Esophagus muscularis mucosa (tissue), 4 donors: ENCODE data around the gene PYGM. TPM values are rescaled to one million over a fixed set of nuclear protein-coding genes. Genes with fewer than 3 reads are reported as not detected.

Experiments
- DNase-seq: peaks from one replicate; pipeline ENCODE4 v3.0.0-alpha.2; 2017; ENCODE audit errors: extremely low spot score
- H3K27ac ChIP-seq, 4 donors: fragments of 200-600 bp; sonication (generic); replicated peaks in 1 of 4; 1 replicate in 3 of 4; 2 replicates in 1 of 4; pipeline ENCODE4 v1.5.1; 2016 to 2019; ENCODE audit warnings: mild to moderate bottlenecking in 1 of 4
- H3K27me3 ChIP-seq, 4 donors: fragments of 200-600 bp; sonication (generic); one replicate each; pipeline versions ENCODE4 v1.5.1 to v1.6.0; 2016 to 2019
- H3K36me3 ChIP-seq, 4 donors: fragments of 200-600 bp; sonication (generic); one replicate each; pipeline ENCODE4 v1.5.1; 2016 to 2019
- H3K4me1 ChIP-seq, 4 donors: fragments of 200-600 bp; sonication (generic); one replicate each; pipeline ENCODE4 v1.5.1; 2016 to 2019
- H3K4me3 ChIP-seq, 4 donors: fragments of 200-600 bp; sonication (generic); 1 replicate in 2 of 4; 2 replicates in 2 of 4; pipeline ENCODE4 v1.5.1; 2016 to 2019; ENCODE audit warnings: mild to moderate bottlenecking in 4 of 4, moderate library complexity in 1 of 4
- H3K9me3 ChIP-seq, 4 donors: fragments of 200-600 bp; sonication (generic); 1 replicate in 3 of 4; 2 replicates in 1 of 4; pipeline ENCODE4 v1.5.1; 2016 to 2019
- EP300 ChIP-seq: sonication (generic); formaldehyde crosslinking; IDR thresholded peaks from one replicate; pipeline ENCODE4 v1.6.1; 2017; ENCODE audit warnings: antibody characterized with exemption
- POLR2A ChIP-seq: fragments of 450-650 bp; IDR thresholded peaks from one replicate; pipeline ENCODE4 v1.6.1; 2017; ENCODE audit warnings: antibody characterized with exemption, moderate library complexity, mild to moderate bottlenecking, low read depth
- POLR2AphosphoS5 ChIP-seq, 2 donors: sonication (generic); formaldehyde crosslinking; IDR thresholded peaks; one replicate each; pipeline ENCODE4 v1.6.1; 2017; ENCODE audit warnings: antibody characterized with exemption in 2 of 2
- WGBS: methylation state at CpG from one replicate; pipeline ENCODE4 v1.1.5; 2018; 5-methylcytosine and 5-hydroxymethylcytosine counted together
- intact Hi-C: fragments of 100-400 bp; cut with DNase I; formaldehyde crosslinking; loops from one replicate; pipeline ENCODE4 v1.15.1; 2023
- total RNA-seq, 4 donors: library from RNA; depleted of rRNA; stranded (reverse); fragments of >200 nt; gene quantifications; one replicate each; pipeline versions ENCODE4 v1.1.0 to v1.2.1, GENCODE V29; 2016
- TF ChIP-seq, protein P1 (sequence below), 3 experiments: fragments of 200-600 bp in 2 of 3; fragments of 450-650 bp in 1 of 3; sonication (generic) in 2 of 3; IDR thresholded peaks; one replicate each; pipeline ENCODE4 v1.5.1; 2017 to 2019; ENCODE audit warnings: antibody characterized with exemption in 3 of 3, mild to moderate bottlenecking in 2 of 3, moderate library complexity in 1 of 3

The PYGM gene
- total RNA-seq, 4 donors from 2014 or later, result 18.4 to 57.2 (median 26.3) TPM

DNA sequence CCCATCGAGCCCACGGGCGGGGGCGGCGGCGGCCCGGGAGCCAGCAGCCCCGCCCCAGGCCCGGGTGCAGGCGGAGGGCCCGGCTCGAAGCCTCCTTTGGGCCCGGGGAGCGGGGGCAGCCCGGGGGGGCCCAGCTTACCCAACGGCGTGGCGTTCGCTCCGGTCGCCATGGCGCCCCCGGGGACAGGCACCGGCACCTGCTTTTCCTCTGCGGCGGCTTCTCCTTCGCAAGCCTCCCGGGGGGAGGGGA is 18.4 kb upstream of the PYGM start:
- WGBS, result 0% methylated on average over 1 of the region's 28 CpGs
- TF ChIP-seq POLR2A, result no peak
- TF ChIP-seq POLR2AphosphoS5 (IDR thresholded peaks at IDR 0.05), result no peak
- TF ChIP-seq, protein P1, sequence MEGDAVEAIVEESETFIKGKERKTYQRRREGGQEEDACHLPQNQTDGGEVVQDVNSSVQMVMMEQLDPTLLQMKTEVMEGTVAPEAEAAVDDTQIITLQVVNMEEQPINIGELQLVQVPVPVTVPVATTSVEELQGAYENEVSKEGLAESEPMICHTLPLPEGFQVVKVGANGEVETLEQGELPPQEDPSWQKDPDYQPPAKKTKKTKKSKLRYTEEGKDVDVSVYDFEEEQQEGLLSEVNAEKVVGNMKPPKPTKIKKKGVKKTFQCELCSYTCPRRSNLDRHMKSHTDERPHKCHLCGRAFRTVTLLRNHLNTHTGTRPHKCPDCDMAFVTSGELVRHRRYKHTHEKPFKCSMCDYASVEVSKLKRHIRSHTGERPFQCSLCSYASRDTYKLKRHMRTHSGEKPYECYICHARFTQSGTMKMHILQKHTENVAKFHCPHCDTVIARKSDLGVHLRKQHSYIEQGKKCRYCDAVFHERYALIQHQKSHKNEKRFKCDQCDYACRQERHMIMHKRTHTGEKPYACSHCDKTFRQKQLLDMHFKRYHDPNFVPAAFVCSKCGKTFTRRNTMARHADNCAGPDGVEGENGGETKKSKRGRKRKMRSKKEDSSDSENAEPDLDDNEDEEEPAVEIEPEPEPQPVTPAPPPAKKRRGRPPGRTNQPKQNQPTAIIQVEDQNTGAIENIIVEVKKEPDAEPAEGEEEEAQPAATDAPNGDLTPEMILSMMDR (IDR thresholded peaks at IDR 0.05), result no peak
- no peak for TF ChIP-seq EP300
- peaks cover 47 to 51% (median 50%) of the 10 kb centered on the region in 4 donors for H3K4me1 ChIP-seq
- H3K36me3 ChIP-seq, result peaks cover 29 to 40% (median 36%) of the 10 kb centered on the region in 4 donors
- H3K27ac ChIP-seq, result peak overlapping the region; percentile 99 to 100 (median 100)
- no peak for DNase-seq
- intact Hi-C loops, result loop anchor here (5.0 kb wide), 1 partner anchor 36 kb away; the partner anchor contains the start of gene RASGRP2
- no peaks in the 10 kb centered on the region for H3K27me3 ChIP-seq
- peak overlapping the region; percentile 90 to 99 (median 96) for H3K4me3 ChIP-seq
- no peaks in the 10 kb centered on the region for H3K9me3 ChIP-seq

DNA sequence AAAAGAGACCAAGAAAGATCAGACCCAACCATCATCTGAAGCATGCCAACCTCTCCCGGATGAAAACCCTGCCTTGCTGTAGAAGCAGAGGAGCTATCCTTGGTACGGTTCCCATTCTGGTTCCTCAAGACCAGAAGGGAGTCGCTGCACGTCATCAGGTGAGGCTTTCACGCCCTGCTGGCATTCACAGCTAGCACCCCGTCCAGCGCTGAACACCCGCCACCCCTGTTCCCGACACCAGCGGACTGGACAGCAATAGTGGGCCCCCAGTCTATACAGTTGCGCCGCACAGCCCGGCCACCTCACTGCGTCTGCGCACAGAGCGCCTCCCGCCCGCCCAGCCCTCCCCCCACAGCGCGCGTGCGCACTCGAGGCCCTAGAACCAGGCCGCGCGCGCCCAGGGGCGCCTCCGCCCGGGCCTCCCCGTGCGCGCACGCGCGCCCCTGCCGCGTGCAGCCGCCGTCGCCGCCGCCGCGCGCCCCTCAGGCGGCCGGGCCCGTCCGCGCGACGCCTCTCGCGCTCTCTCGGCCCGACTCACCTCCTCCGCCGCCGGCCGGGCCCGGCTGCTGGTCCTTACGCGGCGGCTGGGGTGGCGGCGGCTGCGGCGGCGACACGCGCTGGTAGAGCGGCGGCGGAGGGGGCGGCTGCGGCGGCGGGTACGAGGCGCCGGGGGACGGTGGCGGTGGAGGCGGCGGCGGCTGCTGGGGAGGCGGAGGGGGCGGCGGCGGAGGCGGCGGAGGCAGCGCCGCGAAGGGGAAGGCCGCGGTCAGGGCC is 17.9 kb upstream of the PYGM start:
- intact Hi-C loops, result loop anchor here (5.0 kb wide), 1 partner anchor 35 kb away; the partner anchor contains the start of gene RASGRP2
- TF ChIP-seq POLR2AphosphoS5 (IDR thresholded peaks at IDR 0.05) (peak; percentile 47 to 60), POLR2A (no peak)
- no peaks in the 10 kb centered on the region for H3K27me3 ChIP-seq
- peaks cover 53 to 56% (median 55%) of the 10 kb centered on the region in 4 donors for H3K4me1 ChIP-seq
- H3K36me3 ChIP-seq, result peaks cover 32 to 45% (median 41%) of the 10 kb centered on the region in 4 donors
- H3K27ac ChIP-seq, result peak overlapping the region; percentile 99 to 100 (median 100)
- H3K9me3 ChIP-seq, result no peaks in the 10 kb centered on the region
- peak overlapping the region; percentile 90 to 99 (median 96) for H3K4me3 ChIP-seq
- WGBS, result 0% methylated on average over 3 of the region's 98 CpGs
- no peak for DNase-seq

DNA sequence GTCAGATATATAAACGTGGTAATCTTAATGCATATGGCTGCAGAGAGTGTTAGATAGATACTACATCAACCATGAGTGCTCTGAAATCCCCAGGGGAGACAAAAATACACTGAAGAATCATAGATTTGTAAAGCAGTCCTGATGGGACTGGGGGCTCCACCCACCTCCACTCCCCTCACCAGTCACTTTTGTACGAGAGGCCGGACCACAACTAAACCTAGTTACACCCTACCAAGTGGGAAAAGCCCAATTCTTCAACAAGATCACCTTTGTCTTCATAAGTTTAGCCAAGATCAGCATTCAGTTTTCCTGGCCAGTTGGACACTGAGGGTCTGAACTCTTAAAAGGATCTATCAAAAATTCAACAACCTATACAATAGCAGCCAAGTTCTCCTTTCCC is 17.1 kb upstream of the PYGM start:
- no peaks in the 10 kb centered on the region for H3K9me3 ChIP-seq
- H3K27ac ChIP-seq, result peak overlapping the region; percentile 99 to 100 (median 100)
- TF ChIP-seq, protein P1 (IDR thresholded peaks at IDR 0.05), result no peak
- TF ChIP-seq POLR2AphosphoS5 (IDR thresholded peaks at IDR 0.05) (no peak), POLR2A (no peak), EP300 (no peak)
- no peak for DNase-seq
- 8% methylated on average over 3 of the region's 3 CpGs for WGBS
- intact Hi-C loops, result loop anchor here (5.0 kb wide), 1 partner anchor 35 kb away; the partner anchor contains the start of gene RASGRP2
- peaks cover 40 to 52% (median 48%) of the 10 kb centered on the region in 4 donors for H3K36me3 ChIP-seq
- H3K4me3 ChIP-seq, result peak overlapping the region; percentile 90 to 99 (median 96)
- H3K4me1 ChIP-seq, result peaks cover 60 to 64% (median 62%) of the 10 kb centered on the region in 4 donors
- H3K27me3 ChIP-seq, result no peaks in the 10 kb centered on the region

DNA sequence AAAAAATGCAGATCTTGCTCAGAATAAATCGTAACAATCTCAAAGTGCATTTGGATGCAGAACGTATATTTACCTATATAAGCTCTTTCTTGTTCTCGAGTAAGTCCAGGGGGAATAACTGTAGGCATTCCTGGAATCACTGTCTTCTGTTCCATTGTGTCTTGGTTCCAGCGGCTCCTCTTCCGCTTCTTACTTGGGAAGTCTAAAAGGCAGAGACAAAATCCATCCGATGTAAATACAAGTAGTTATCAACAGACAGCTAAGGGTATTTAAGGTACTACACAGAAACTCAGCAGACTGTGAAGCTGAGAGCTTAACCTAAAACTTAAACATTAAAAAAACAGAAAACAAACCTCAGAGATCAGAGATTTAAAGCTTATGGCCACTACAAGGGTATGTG is 16.7 kb upstream of the PYGM start:
- Histone ChIP-seq H3K27me3 (no peaks in the 10 kb centered on the region), H3K4me1 (peaks cover 64 to 68% (median 67%) of the 10 kb centered on the region in 4 donors), H3K36me3 (peaks cover 43 to 57% (median 52%) of the 10 kb centered on the region in 4 donors), H3K9me3 (no peaks in the 10 kb centered on the region), H3K27ac (peak overlapping the region in 3 of 4 donors; percentile 100), H3K4me3 (peak overlapping the region; percentile 90 to 99 (median 96))
- no peak for DNase-seq
- 59% methylated on average over 6 of the region's 6 CpGs for WGBS
- intact Hi-C loops, result loop anchor here (5.0 kb wide), 1 partner anchor 34 kb away; the partner anchor contains the start of gene RASGRP2
- TF ChIP-seq POLR2AphosphoS5 (IDR thresholded peaks at IDR 0.05) (no peak), EP300 (no peak), POLR2A (no peak)
- TF ChIP-seq, protein P1 (IDR thresholded peaks at IDR 0.05), result no peak

DNA sequence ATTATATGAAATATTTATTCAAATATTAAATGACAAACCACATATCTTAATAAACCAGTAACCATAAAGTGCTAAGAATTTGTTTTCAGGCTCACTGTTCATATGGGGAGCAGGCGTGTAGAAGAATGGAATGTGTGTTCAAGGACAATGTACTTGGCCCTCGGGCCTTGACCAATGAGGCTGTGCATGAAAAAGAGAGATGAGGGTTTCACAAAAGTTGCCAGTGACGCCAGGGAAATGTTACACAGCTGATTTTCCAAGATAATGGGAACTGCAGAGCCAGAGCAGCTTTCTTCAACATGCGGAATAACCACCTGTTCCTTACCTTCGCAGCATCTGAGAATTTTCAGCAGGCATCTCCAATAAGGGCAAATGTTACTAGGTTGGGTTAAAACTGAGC is 14.4 kb upstream of the PYGM start:
- peaks cover 66 to 80% (median 75%) of the 10 kb centered on the region in 4 donors for H3K36me3 ChIP-seq
- TF ChIP-seq POLR2AphosphoS5 (IDR thresholded peaks at IDR 0.05), result no peak
- TF ChIP-seq POLR2A, result no peak
- no peak for TF ChIP-seq EP300
- TF ChIP-seq, protein P1 (IDR thresholded peaks at IDR 0.05), result no peak
- H3K4me1 ChIP-seq, result peaks cover 59 to 69% (median 63%) of the 10 kb centered on the region in 4 donors
- WGBS, result 70% methylated on average over 5 of the region's 5 CpGs
- intact Hi-C loops, result no loop called here
- H3K27ac ChIP-seq, result peak overlapping the region in 3 of 4 donors; percentile 30 to 100 (median 62)
- no peak overlapping the region for H3K4me3 ChIP-seq
- DNase-seq, result no peak
- no peaks in the 10 kb centered on the region for H3K9me3 ChIP-seq
- H3K27me3 ChIP-seq, result no peaks in the 10 kb centered on the region
